Measurements from ENCODE around the gene UBAC2. TPM values are rescaled to one million over a fixed set of nuclear protein-coding genes. Genes with fewer than 3 reads are reported as not detected.

Gene UBAC2
- total RNA-seq, 1 experiment from 2014 or later = 45.8 TPM

- no TSS peak for BruUV-seq (replicated peaks)
- H3K4me3 ChIP-seq (ENCODE audit: low read depth, low read length, poor library complexity, severe bottlenecking) = no peak overlapping the region
Observed at GRCh38 chr13:99350191-99350590, 149.5 kb downstream of the UBAC2 start.

GRCh38 chr13:99351772-99352171, 151.1 kb downstream of the UBAC2 start:
- intact Hi-C loops (cut with micrococcal nuclease; ENCODE audit: unreplicated experiment) = no loop called here
- Histone ChIP-seq H3K27ac (ENCODE audit: low read depth, low read length, poor library complexity, severe bottlenecking) (no peak overlapping the region), H3K4me3 (ENCODE audit: low read depth, low read length, poor library complexity, severe bottlenecking) (no peak overlapping the region), H3K27me3 (replicated peaks; ENCODE audit: insufficient read depth, low read depth, low read length, poor library complexity) (no peaks in the 10 kb centered on the region), H3K36me3 (ENCODE audit: insufficient read depth, low read length, poor library complexity, severe bottlenecking) (peaks cover 2% of the 10 kb centered on the region), H3K9me3 (ENCODE audit: low read depth, low read length, poor library complexity, severe bottlenecking) (no peaks in the 10 kb centered on the region), H3K4me1 (ENCODE audit: insufficient read depth, low read length, poor library complexity, severe bottlenecking) (no peaks in the 10 kb centered on the region)
- TF ChIP-seq EZH2 (IDR thresholded peaks at IDR 0.05; ENCODE audit: borderline replicate concordance, low read depth, low read length, poor library complexity, severe bottlenecking) = no peak
- no peak for TF ChIP-seq CTCF (conservative IDR thresholded peaks at IDR 0.05; ENCODE audit: low read depth, low read length)
- CTCF ChIA-PET = no interaction called here
- no TSS peak for BruUV-seq (replicated peaks)
- POLR2A ChIA-PET (ENCODE audit: low non-redundant PET) = no interaction called here
- no peak for DNase-seq (ENCODE audit: low spot score)

More at GRCh38 chr13:99350191-99350590, 149.5 kb downstream of the UBAC2 start:
- intact Hi-C loops (cut with micrococcal nuclease; ENCODE audit: unreplicated experiment) = no loop called here
- Histone ChIP-seq H3K36me3 (ENCODE audit: insufficient read depth, low read length, poor library complexity, severe bottlenecking) (peaks cover 2% of the 10 kb centered on the region), H3K9me3 (ENCODE audit: low read depth, low read length, poor library complexity, severe bottlenecking) (no peaks in the 10 kb centered on the region), H3K27ac (ENCODE audit: low read depth, low read length, poor library complexity, severe bottlenecking) (no peak overlapping the region), H3K4me1 (ENCODE audit: insufficient read depth, low read length, poor library complexity, severe bottlenecking) (no peaks in the 10 kb centered on the region), H3K27me3 (replicated peaks; ENCODE audit: insufficient read depth, low read depth, low read length, poor library complexity) (no peaks in the 10 kb centered on the region)
- no peak for DNase-seq (ENCODE audit: low spot score)
- CTCF ChIA-PET = no interaction called here
- no peak for TF ChIP-seq CTCF (conservative IDR thresholded peaks at IDR 0.05; ENCODE audit: low read depth, low read length)
- no peak for TF ChIP-seq EZH2 (IDR thresholded peaks at IDR 0.05; ENCODE audit: borderline replicate concordance, low read depth, low read length, poor library complexity, severe bottlenecking)
- POLR2A ChIA-PET (ENCODE audit: low non-redundant PET) = no interaction called here

- POLR2A ChIA-PET (ENCODE audit: low non-redundant PET) = no interaction called here
- no TSS peak for BruUV-seq (replicated peaks)
- Histone ChIP-seq H3K27ac (ENCODE audit: low read depth, low read length, poor library complexity, severe bottlenecking) (no peak overlapping the region), H3K4me3 (ENCODE audit: low read depth, low read length, poor library complexity, severe bottlenecking) (no peak overlapping the region), H3K4me1 (ENCODE audit: insufficient read depth, low read length, poor library complexity, severe bottlenecking) (no peaks in the 10 kb centered on the region), H3K9me3 (ENCODE audit: low read depth, low read length, poor library complexity, severe bottlenecking) (no peaks in the 10 kb centered on the region), H3K27me3 (replicated peaks; ENCODE audit: insufficient read depth, low read depth, low read length, poor library complexity) (no peaks in the 10 kb centered on the region), H3K36me3 (ENCODE audit: insufficient read depth, low read length, poor library complexity, severe bottlenecking) (peaks cover 2% of the 10 kb centered on the region)
- no peak for DNase-seq (ENCODE audit: low spot score)
- CTCF ChIA-PET = no interaction called here
- intact Hi-C loops (cut with micrococcal nuclease; ENCODE audit: unreplicated experiment) = no loop called here
- no peak for TF ChIP-seq EZH2 (IDR thresholded peaks at IDR 0.05; ENCODE audit: borderline replicate concordance, low read depth, low read length, poor library complexity, severe bottlenecking)
- TF ChIP-seq CTCF (conservative IDR thresholded peaks at IDR 0.05; ENCODE audit: low read depth, low read length) = no peak
Observed at GRCh38 chr13:99352351-99353245, 151.9 kb downstream of the UBAC2 start.
